Sigmoid colon (tissue), 4 donors: Measurements from ENCODE around the gene ATXN1.

Experiments used
- POLR2A ChIP-seq, 2 donors: fragments of 450-650 bp; IDR thresholded peaks; one replicate each; pipeline ENCODE4 v1.6.1; 2016; ENCODE audit warnings: antibody characterized with exemption in 2 of 2, mild to moderate bottlenecking in 2 of 2, moderate library complexity in 2 of 2
- POLR2AphosphoS5 ChIP-seq, 4 donors: sonication (generic); formaldehyde crosslinking; IDR thresholded peaks; one replicate each; pipeline ENCODE4 v1.6.1; 2017; ENCODE audit warnings: antibody characterized with exemption in 4 of 4
- TF ChIP-seq, protein P1 (sequence below), 4 experiments: fragments of 450-650 bp in 3 of 4; fragments of 200-600 bp in 1 of 4; IDR thresholded peaks; one replicate each; pipeline ENCODE4 v1.5.1; 2016 to 2019; ENCODE audit warnings: antibody characterized with exemption in 4 of 4, mild to moderate bottlenecking in 3 of 4, moderate library complexity in 2 of 4

DNA sequence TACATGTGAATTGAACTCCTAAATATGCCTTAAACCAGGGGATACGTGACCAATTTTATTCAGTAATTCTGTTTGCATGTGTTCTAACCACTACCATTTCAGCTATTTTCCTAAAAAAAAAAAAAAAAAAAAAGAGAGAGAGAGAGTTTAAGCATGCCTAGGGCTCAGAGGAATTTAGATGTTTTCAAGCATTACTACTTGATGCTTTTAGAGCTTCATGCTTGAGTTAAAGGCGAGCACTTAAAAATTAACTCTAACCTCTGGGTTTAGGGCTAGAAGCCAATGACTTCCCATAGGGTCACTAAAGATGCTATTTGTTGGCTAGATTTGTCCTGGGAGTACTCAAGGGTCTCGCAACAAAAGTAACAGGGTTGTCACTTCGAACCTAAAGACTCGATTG is 217.7 kb downstream of the ATXN1 start:
- TF ChIP-seq, protein P1, sequence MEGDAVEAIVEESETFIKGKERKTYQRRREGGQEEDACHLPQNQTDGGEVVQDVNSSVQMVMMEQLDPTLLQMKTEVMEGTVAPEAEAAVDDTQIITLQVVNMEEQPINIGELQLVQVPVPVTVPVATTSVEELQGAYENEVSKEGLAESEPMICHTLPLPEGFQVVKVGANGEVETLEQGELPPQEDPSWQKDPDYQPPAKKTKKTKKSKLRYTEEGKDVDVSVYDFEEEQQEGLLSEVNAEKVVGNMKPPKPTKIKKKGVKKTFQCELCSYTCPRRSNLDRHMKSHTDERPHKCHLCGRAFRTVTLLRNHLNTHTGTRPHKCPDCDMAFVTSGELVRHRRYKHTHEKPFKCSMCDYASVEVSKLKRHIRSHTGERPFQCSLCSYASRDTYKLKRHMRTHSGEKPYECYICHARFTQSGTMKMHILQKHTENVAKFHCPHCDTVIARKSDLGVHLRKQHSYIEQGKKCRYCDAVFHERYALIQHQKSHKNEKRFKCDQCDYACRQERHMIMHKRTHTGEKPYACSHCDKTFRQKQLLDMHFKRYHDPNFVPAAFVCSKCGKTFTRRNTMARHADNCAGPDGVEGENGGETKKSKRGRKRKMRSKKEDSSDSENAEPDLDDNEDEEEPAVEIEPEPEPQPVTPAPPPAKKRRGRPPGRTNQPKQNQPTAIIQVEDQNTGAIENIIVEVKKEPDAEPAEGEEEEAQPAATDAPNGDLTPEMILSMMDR (IDR thresholded peaks at IDR 0.05) = no peak
- TF ChIP-seq POLR2A (IDR thresholded peaks at IDR 0.05) (no peak), POLR2AphosphoS5 (IDR thresholded peaks at IDR 0.05) (no peak)
